HUES64 (cell line): ENCODE results near the gene TMEM117.
"Not testable (repeated sequence)": the region's sequence is repeated elsewhere in the genome, so short reads cannot be mapped to it uniquely, and the experiment has no call there.

Source experiments
- H3K27ac ChIP-seq: 2 replicates; pipeline ENCODE4 v1.7.0; 2013; ENCODE audit warnings: low read depth, low read length, inconsistent platforms
- H3K27me3 ChIP-seq: 2 replicates; pipeline ENCODE4 v1.6.1; 2013; ENCODE audit warnings: mild to moderate bottlenecking, low read length; ENCODE audit not compliant: insufficient read depth
- H3K36me3 ChIP-seq: 2 replicates; pipeline ENCODE4 v1.6.1; 2013; ENCODE audit warnings: mild to moderate bottlenecking, low read length; ENCODE audit not compliant: insufficient read depth
- H3K4me1 ChIP-seq: 2 replicates; pipeline ENCODE4 v1.6.1; 2013; ENCODE audit warnings: mild to moderate bottlenecking, low read length, moderate library complexity; ENCODE audit not compliant: insufficient read depth
- H3K4me3 ChIP-seq: 2 replicates; pipeline ENCODE4 v1.5.1; 2013; ENCODE audit warnings: mild to moderate bottlenecking, low read length, moderate library complexity
- H3K9ac ChIP-seq: 2 replicates; pipeline ENCODE4 v1.6.1; 2013; ENCODE audit warnings: mild to moderate bottlenecking, low read depth, low read length
- H3K9me3 ChIP-seq: 2 replicates; pipeline ENCODE4 v1.6.1; 2013; ENCODE audit warnings: low read depth, low read length; ENCODE audit not compliant: insufficient read depth
- WGBS: fragments of 150-250, 120-280 bp; methylation state at CpG from one replicate; pipeline ENCODE4 v1.1.7; 2013; ENCODE audit warnings: missing lambda C conversion rate; 5-methylcytosine and 5-hydroxymethylcytosine counted together

Gene TMEM117

DNA sequence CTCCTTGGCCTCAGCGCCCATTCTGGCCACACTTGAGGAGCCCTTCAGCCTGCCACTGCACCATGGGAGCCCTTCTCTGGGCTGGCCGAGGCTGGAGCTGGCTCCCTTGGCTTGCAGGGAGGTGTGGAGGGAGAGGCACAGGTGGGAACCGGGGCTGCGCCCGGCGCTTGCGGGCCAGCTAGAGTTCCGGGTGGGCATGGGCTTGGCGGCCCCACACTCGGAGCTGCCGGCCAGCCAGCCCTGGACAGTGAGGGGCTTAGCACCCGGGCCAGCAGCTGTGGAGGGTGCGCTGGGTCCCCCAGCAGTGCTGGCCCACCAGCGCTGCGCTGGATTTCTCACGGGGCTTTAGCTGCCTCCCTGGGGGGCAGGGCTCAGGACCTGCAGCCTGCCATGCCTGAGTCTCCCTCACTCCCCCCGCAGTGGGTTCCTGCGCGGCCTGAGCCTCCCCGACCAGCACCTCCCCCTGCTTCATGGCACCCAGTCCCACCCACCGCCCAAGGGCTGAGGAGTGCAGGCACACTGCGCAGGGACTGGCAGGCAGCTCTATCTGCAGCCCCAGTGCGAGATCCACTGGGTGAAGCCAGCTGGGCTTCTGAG, 28.0 kb downstream of the TMEM117 start:
- Histone ChIP-seq H3K27me3 (no peaks in the 10 kb centered on the region), H3K9ac (no peak overlapping the region), H3K4me3 (no peak overlapping the region), H3K9me3 (no peaks in the 10 kb centered on the region; the same call in 1 of the 2 replicates), H3K4me1 (0 out of 2 replicates have a peak, but pooled peaks cover under 1% of the 10 kb centered on the region), H3K36me3 (no peaks in the 10 kb centered on the region), H3K27ac (no peak overlapping the region)
- 95% methylated on average over 22 of the region's 23 CpGs for WGBS

DNA sequence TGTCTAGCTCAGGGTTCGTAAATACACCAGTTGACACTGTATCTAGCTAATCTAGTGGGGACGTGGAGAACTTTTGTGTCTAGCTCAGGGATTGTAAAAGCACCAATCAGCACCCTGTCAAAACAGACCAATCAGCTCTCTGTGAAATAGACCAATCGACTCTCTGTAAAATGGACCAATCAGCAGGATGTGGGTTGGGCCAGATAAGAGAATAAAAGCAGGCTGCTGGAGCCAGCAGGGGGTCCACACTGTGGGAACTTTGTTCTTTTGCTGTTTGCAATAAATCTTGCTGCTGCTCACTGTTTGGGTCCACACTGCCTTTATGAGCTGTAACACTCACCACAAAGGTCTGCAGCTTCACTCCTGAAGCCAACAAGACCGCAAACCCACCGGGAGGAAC, 28.7 kb downstream of the TMEM117 start:
- H3K4me1 ChIP-seq, H3K27me3 ChIP-seq, H3K9me3 ChIP-seq, H3K36me3 ChIP-seq, H3K9ac ChIP-seq, H3K27ac ChIP-seq, H3K4me3 ChIP-seq: not testable (repeated sequence)
- 98% methylated on average over 5 of the region's 5 CpGs for WGBS

DNA sequence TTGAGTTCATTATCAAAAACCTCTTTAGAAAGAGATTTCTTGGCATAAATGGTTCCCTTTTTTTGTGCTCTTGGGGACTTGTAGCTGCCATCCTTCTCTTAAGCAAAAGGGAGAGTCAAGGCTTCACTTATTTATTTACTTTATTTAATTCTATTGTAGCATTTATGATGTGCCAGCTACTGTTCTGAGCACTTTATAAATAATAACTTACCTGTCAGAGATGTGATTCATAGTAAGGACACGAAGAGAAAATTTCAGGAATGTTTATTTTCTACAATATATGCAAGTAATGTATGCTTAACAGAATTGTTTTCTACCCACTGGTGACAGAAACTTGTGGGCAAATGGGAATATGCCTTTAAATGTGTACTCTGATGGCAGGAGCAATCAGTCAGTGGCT, 33.3 kb downstream of the TMEM117 start:
- H3K27ac ChIP-seq: no peak overlapping the region
- WGBS: no CpG with 5 or more reads among the region's 1 CpG
- H3K27me3 ChIP-seq: no peaks in the 10 kb centered on the region
- no peaks in the 10 kb centered on the region for H3K9me3 ChIP-seq
- H3K4me1 ChIP-seq: no peaks in the 10 kb centered on the region
- no peak overlapping the region for H3K4me3 ChIP-seq
- H3K36me3 ChIP-seq: no peaks in the 10 kb centered on the region
- no peak overlapping the region for H3K9ac ChIP-seq

DNA sequence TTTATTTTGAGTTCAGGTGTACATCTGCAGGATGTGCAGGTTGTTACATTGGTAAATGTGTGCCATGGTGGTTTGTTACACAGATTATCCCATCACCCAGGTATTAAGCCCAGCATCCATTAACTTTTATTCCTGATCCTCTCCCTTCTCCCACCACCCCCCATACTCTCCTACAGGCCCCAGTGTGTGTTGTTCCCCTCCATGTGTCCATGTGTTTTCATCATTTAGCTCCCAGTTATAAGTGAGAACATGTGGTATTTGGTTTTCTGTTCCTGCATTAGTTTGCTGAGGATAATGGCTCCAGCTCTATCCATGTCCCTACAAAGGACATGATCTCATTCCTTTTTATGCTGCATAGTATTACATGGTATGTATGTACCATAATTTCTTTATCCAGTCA, 33.9 kb downstream of the TMEM117 start:
- H3K9me3 ChIP-seq, H3K4me3 ChIP-seq, H3K27me3 ChIP-seq: not testable (repeated sequence)

DNA sequence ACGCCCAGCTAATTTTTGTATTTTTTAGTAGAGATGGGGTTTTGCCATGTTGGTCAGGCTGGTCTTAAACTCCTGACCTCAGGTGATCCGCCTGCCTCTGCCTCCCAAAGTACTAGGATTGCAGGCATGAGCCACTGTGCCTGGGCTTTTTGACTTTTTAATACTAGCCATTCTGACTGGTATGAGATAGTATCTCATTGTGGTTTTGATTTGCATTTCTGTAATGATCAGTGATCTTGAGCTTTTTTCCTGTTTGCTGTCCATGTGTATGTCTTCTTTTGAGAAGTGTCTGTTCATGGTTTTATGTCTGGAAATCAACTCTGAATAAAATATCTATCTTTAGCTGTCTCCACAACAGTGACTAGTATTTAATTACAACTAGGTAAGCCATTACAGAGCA, 35.4 kb downstream of the TMEM117 start:
- H3K4me3 ChIP-seq, H3K4me1 ChIP-seq, H3K27ac ChIP-seq, H3K9ac ChIP-seq, H3K27me3 ChIP-seq, H3K36me3 ChIP-seq, H3K9me3 ChIP-seq: not testable (repeated sequence)
- WGBS: 96% methylated on average over 2 of the region's 2 CpGs

More for the DNA sequence above, 33.9 kb downstream of the TMEM117 start:
- not testable (repeated sequence) for H3K4me1 ChIP-seq, H3K9ac ChIP-seq, H3K27ac ChIP-seq, H3K36me3 ChIP-seq

DNA sequence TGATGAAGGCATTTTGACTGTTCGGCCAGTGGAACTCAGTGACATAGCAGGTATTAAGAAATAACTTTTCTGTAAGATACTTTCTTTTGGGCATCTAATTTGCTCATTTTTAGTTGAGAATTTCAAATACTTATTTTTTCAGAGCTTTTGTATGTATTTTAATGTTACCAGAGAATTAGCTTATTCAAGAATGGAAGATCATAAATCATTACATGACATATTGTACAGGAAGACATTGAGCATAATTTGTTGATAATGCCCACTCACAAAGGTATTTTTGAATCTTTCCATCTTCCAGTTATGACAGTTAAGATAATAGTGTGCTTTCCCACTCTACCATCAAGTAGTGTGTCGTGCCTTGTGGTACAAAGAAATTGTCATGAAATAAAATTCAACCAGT, 36.5 kb downstream of the TMEM117 start:
- Histone ChIP-seq H3K4me1 (no peaks in the 10 kb centered on the region), H3K9ac (no peak overlapping the region), H3K27me3 (no peaks in the 10 kb centered on the region), H3K4me3 (no peak overlapping the region), H3K27ac (no peak overlapping the region), H3K9me3 (no peaks in the 10 kb centered on the region), H3K36me3 (no peaks in the 10 kb centered on the region)
- 85% methylated on average over 1 of the region's 2 CpGs for WGBS

DNA sequence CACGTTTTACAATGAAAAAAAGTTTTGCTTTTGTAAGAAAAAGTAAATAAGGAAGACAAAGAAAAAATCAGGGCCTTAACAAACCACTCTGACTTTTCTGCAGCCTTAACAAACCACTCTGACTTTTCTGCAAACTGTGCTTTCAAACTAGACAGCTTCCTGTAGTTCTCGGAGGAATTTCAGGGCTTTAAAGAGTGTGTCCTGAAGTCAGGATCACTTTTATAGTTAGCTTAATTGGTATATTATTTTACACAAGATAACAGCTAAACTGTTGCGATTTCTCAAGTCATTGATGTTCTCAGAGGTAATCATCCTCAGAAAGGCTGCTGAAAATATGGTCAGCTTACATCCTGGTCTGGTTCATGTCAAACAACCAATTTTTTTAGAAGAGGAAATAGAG, 42.2 kb downstream of the TMEM117 start:
- Histone ChIP-seq H3K27me3 (no peaks in the 10 kb centered on the region), H3K9me3 (no peaks in the 10 kb centered on the region), H3K27ac (no peak overlapping the region), H3K9ac (no peak overlapping the region), H3K4me1 (no peaks in the 10 kb centered on the region), H3K4me3 (no peak overlapping the region), H3K36me3 (no peaks in the 10 kb centered on the region)
- 80% methylated on average over 3 of the region's 3 CpGs for whole genome bisulfite sequencing

DNA sequence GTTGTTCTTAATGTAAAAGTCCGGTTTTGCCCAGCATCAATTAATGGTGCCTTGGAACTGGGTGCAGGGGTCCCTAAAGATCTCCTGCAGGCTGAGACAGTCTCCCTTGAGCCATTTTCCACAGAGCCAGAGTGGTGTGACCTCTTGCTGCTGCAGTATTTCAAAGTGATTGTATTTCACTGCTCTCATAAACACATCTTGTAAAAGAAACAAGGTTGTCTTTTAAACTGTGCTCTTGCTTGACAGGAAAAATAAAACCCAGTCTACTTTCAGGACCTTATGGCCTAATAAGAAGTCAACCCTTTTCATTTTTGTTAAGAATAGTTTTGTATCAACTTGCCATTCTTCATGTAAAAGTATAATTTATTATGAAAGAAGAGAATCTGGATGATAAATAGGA, 44.7 kb downstream of the TMEM117 start:
- no peak overlapping the region for H3K4me3 ChIP-seq
- no peaks in the 10 kb centered on the region for H3K36me3 ChIP-seq
- no peaks in the 10 kb centered on the region for H3K27me3 ChIP-seq
- H3K9me3 ChIP-seq: no peaks in the 10 kb centered on the region
- H3K9ac ChIP-seq: no peak overlapping the region
- WGBS: 94% methylated on average over 1 of the region's 1 CpG
- H3K4me1 ChIP-seq: no peaks in the 10 kb centered on the region
- H3K27ac ChIP-seq: no peak overlapping the region

DNA sequence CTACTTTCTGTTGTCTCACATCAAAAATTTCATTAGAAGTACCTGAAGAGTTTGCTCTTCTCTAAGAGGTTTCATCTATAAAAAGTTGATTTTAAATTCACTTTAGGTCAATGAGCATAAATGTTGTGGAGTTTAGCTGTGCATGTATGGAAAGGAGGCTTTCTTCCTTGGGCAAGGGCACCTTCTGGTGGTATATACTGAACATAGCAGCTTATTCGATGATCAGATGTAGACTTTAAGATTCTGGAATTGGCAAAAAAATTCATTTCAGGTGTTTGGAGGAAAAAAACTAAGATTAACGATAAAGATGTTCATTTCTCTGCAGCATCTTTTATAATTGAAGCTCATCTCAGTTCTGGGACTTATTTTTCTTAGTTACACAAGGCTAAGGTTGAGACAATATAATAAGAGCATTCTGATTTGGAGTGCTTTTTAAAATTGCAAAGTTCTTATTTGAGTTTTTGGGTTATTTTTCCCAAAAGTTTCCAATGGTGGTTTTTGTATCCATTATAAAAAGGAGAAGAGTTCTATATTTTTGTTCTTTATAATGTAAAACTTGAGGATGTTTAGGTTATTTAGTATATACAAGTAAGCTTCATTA, 46.8 kb downstream of the TMEM117 start:
- H3K27me3 ChIP-seq: no peaks in the 10 kb centered on the region
- H3K9me3 ChIP-seq: no peaks in the 10 kb centered on the region
- WGBS: 28% methylated on average over 2 of the region's 2 CpGs
- no peak overlapping the region for H3K27ac ChIP-seq
- H3K36me3 ChIP-seq: no peaks in the 10 kb centered on the region
- no peaks in the 10 kb centered on the region for H3K4me1 ChIP-seq
- H3K4me3 ChIP-seq: no peak overlapping the region
- no peak overlapping the region for H3K9ac ChIP-seq

DNA sequence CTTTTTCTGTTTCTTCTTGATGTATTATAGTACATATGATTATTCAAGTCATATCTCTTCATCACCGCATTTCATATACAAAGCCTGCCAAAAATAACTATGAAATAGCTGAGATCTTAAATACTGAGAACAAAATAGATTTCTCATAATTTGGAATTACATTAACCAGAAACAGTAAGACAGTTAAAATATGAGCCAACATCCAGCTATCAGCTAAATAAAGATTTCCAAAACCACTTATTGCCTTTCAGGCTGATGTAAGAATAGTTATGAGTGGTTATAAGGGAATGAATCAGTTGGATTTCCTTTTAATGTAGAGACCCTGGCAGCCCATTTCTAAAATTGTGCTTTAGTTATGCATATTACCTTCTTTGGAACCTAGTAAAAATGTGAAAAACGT, 47.4 kb downstream of the TMEM117 start:
- no peak overlapping the region for H3K4me3 ChIP-seq
- H3K27ac ChIP-seq: no peak overlapping the region
- H3K9ac ChIP-seq: no peak overlapping the region
- H3K36me3 ChIP-seq: no peaks in the 10 kb centered on the region
- H3K9me3 ChIP-seq: no peaks in the 10 kb centered on the region
- no peaks in the 10 kb centered on the region for H3K27me3 ChIP-seq
- H3K4me1 ChIP-seq: no peaks in the 10 kb centered on the region
- WGBS: no CpG with 5 or more reads among the region's 2 CpGs

DNA sequence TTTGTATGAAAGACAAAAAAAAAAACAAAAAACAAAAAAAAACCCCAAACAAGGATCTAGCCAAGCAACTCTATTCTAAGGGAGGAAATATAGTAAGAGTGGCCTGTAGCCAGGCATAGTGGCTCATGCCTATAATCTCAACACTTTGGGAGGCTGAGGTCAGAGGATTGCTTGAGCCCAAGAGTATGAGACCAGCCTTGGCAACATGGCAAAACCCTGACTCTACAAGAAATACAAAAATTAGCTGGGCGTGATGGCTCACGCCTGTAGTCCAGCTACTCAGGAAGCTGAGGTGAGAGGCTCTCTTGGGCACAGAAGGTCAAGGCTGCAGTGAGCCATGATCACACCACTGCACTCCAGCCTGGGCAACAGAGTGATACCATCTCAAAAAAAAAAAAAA, 47.9 kb downstream of the TMEM117 start:
- Histone ChIP-seq H3K4me1 (no peaks in the 10 kb centered on the region), H3K36me3 (no peaks in the 10 kb centered on the region), H3K27ac (no peak overlapping the region), H3K9me3 (no peaks in the 10 kb centered on the region), H3K27me3 (no peaks in the 10 kb centered on the region), H3K9ac (no peak overlapping the region), H3K4me3 (no peak overlapping the region)
- WGBS: 92% methylated on average over 2 of the region's 2 CpGs
